GM21786 (cell line): ENCODE measurements around the gene NDUFS7.

ENCODE experiments used
- ATAC-seq: cut with Tn5 transposase; IDR thresholded peaks from one replicate; pipeline ENCODE4 v1.9.1; 2021; ENCODE audit not compliant: unreplicated experiment

Gene NDUFS7

GRCh38 chr19:1399745-1400144 is 16.0 kb downstream of the NDUFS7 start:
- no peak for ATAC-seq

- ATAC-seq: no peak
These were observed 16.8 kb downstream of the NDUFS7 start for GRCh38 chr19:1400281-1401137.

- no peak for ATAC-seq
These were observed 17.6 kb downstream of the NDUFS7 start, which contains the start of gene GAMT for GRCh38 chr19:1401138-1401888. Gene GAMT, minus strand, starts transcription at chr19:1401542. Its CDS starts 66 bp downstream, at chr19:1401476.

GRCh38 chr19:1401889-1402217 is 18.1 kb downstream of the NDUFS7 start:
- ATAC-seq: no peak

- ATAC-seq: no peak
These were observed 18.8 kb downstream of the NDUFS7 start for GRCh38 chr19:1402411-1403070.

GRCh38 chr19:1406774-1407527 is 23.2 kb downstream of the NDUFS7 start:
- peak; percentile 71 for ATAC-seq

- ATAC-seq: peak; percentile 19
These were observed 24.0 kb downstream of the NDUFS7 start, which contains the start of gene DAZAP1 for GRCh38 chr19:1407528-1408299. Gene DAZAP1, plus strand, starts transcription at chr19:1407586. Its CDS starts 188 bp downstream, at chr19:1407774.

GRCh38 chr19:1408300-1409203 is 24.8 kb downstream of the NDUFS7 start:
- no peak for ATAC-seq

- ATAC-seq: no peak
These were observed 25.7 kb downstream of the NDUFS7 start for GRCh38 chr19:1409204-1410005.

- no peak for ATAC-seq
These were observed 26.6 kb downstream of the NDUFS7 start for GRCh38 chr19:1410136-1410786.

GRCh38 chr19:1410789-1411188 is 27.1 kb downstream of the NDUFS7 start:
- ATAC-seq: no peak

- no peak for ATAC-seq
These were observed 27.8 kb downstream of the NDUFS7 start for GRCh38 chr19:1411255-1412191.

GRCh38 chr19:1412323-1412923 is 28.7 kb downstream of the NDUFS7 start:
- no peak for ATAC-seq

- ATAC-seq: no peak
These were observed 29.5 kb downstream of the NDUFS7 start for GRCh38 chr19:1412995-1413800.
